ENCODE results near the gene ENDOV.
"Not testable (repeated sequence)": the region's sequence is repeated elsewhere in the genome, so short reads cannot be mapped to it uniquely, and the experiment has no call there.

DNA sequence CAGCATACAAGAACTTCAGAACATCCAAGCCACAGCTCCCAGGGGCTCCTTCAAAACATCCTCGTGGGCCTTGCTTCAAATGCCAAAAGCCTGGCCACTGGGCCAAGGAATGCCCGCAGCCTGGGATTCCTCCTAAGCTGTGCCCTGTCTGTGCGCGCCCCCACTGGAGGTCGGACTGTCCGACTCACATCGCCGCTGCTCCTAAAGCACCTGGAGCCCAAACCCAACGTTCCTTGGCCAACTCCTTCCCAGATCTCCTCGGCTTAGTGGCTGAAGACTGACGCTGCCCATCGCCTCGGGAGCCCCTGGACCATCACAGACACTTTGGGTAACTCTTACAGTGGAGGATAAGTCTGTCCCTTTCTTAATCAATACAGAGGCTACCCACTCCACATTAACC, 12.9 kb upstream of the ENDOV start:
- not testable (repeated sequence) for TF ChIP-seq CTCF (IDR thresholded peaks at IDR 0.05; ENCODE audit: extremely low read depth in 1 of 2, insufficient read depth in 1 of 2, low read depth in 1 of 2, low read length in 2 of 2); POLR2A (IDR thresholded peaks at IDR 0.05; ENCODE audit: low read depth, low read length); POLR2AphosphoS5 (IDR thresholded peaks at IDR 0.05; ENCODE audit: insufficient read depth, low read depth, low read length); JUN (IDR thresholded peaks at IDR 0.05; ENCODE audit: borderline replicate concordance, insufficient read depth, insufficient read length, low read depth); EZH2 (IDR thresholded peaks at IDR 0.05; ENCODE audit: borderline replicate concordance, low read depth, low read length, severe bottlenecking); GATA2 (IDR thresholded peaks at IDR 0.05; ENCODE audit: insufficient read depth, insufficient read length, low read depth, low read length)
- TF ChIP-seq, protein P1, sequence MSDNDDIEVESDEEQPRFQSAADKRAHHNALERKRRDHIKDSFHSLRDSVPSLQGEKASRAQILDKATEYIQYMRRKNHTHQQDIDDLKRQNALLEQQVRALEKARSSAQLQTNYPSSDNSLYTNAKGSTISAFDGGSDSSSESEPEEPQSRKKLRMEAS (IDR thresholded peaks at IDR 0.05; ENCODE audit: insufficient read depth, insufficient read length) = not testable (repeated sequence)

Data from endothelial cell of umbilical vein (primary cell).